ENCODE data around the gene EIF1AD. TPM values are rescaled to one million over a fixed set of nuclear protein-coding genes. Genes with fewer than 3 reads are reported as not detected.

EIF1AD gene
- total RNA-seq, 4 donors from 2014 or later = 29.3 to 35.0 (median 30.7) TPM

GRCh38 chr11:66008468-66009101, 6.6 kb upstream of the EIF1AD start:
- TF ChIP-seq CTCF (IDR thresholded peaks at IDR 0.05) (no peak), EP300 (IDR thresholded peaks at IDR 0.05) (no peak), POLR2A (IDR thresholded peaks at IDR 0.05) (no peak), POLR2AphosphoS5 (IDR thresholded peaks at IDR 0.05) (no peak)
- Histone ChIP-seq H3K27ac (no peak overlapping the region), H3K4me3 (no peak overlapping the region), H3K27me3 (peaks cover 23% of the 10 kb centered on the region), H3K36me3 (peaks cover 0 to 23% of the 10 kb centered on the region in 2 donors), H3K4me1 (peaks cover 0 to 15% (median under 1%) of the 10 kb centered on the region in 3 donors), H3K9me3 (no peaks in the 10 kb centered on the region)
- ATAC-seq = no peak
- WGBS, 2 donors (ENCODE audit: low coverage in 1 of 2) = 0 to 41% methylated on average over 1 to 3 of the region's 10 CpGs

- Histone ChIP-seq H3K27me3 (peaks cover 18% of the 10 kb centered on the region), H3K36me3 (peaks cover 0 to 26% of the 10 kb centered on the region in 2 donors), H3K4me1 (peaks cover 3 to 20% (median 6%) of the 10 kb centered on the region in 3 donors), H3K27ac (no peak overlapping the region), H3K9me3 (no peaks in the 10 kb centered on the region), H3K4me3 (no peak overlapping the region)
- no peak for ATAC-seq
- WGBS, 2 donors (ENCODE audit: low coverage in 1 of 2) = 87 to 100% methylated on average over 1 to 2 of the region's 2 CpGs
- no peak for TF ChIP-seq POLR2AphosphoS5 (IDR thresholded peaks at IDR 0.05)
- no peak for TF ChIP-seq POLR2A (IDR thresholded peaks at IDR 0.05)
- no peak for TF ChIP-seq EP300 (IDR thresholded peaks at IDR 0.05)
- TF ChIP-seq CTCF (IDR thresholded peaks at IDR 0.05) = no peak
Observed at GRCh38 chr11:66008095-66008467, 6.1 kb upstream of the EIF1AD start.

- ATAC-seq = no peak
- TF ChIP-seq POLR2A (IDR thresholded peaks at IDR 0.05) (no peak), EP300 (IDR thresholded peaks at IDR 0.05) (no peak), CTCF (IDR thresholded peaks at IDR 0.05) (no peak), POLR2AphosphoS5 (IDR thresholded peaks at IDR 0.05) (no peak)
- H3K4me3 ChIP-seq = no peak overlapping the region
- no peaks in the 10 kb centered on the region for H3K9me3 ChIP-seq
- no CpG with 5 or more reads among the region's 5 CpGs for WGBS, 2 donors (ENCODE audit: low coverage in 1 of 2)
- peaks cover 3 to 23% (median 8%) of the 10 kb centered on the region in 3 donors for H3K4me1 ChIP-seq
- H3K27ac ChIP-seq = no peak overlapping the region
- H3K27me3 ChIP-seq = peaks cover 10% of the 10 kb centered on the region
- peaks cover 0 to 26% of the 10 kb centered on the region in 2 donors for H3K36me3 ChIP-seq
Observed at GRCh38 chr11:66007201-66007634, 5.3 kb upstream of the EIF1AD start.

GRCh38 chr11:66006891-66007176, 4.9 kb upstream of the EIF1AD start:
- Histone ChIP-seq H3K27ac (no peak overlapping the region), H3K4me1 (peaks cover 3 to 19% (median 8%) of the 10 kb centered on the region in 3 donors), H3K27me3 (peaks cover 6% of the 10 kb centered on the region), H3K36me3 (peaks cover 0 to 26% of the 10 kb centered on the region in 2 donors), H3K9me3 (no peaks in the 10 kb centered on the region), H3K4me3 (no peak overlapping the region)
- no peak for ATAC-seq
- 77% methylated on average over 3 of the region's 4 CpGs; no CpG with 5 or more reads in 1 of the 2 donors for WGBS, 2 donors (ENCODE audit: low coverage in 1 of 2)
- TF ChIP-seq POLR2A (IDR thresholded peaks at IDR 0.05) = no peak
- TF ChIP-seq EP300 (IDR thresholded peaks at IDR 0.05) = no peak
- TF ChIP-seq CTCF (IDR thresholded peaks at IDR 0.05) = no peak
- no peak for TF ChIP-seq POLR2AphosphoS5 (IDR thresholded peaks at IDR 0.05)
